ENCODE results near the gene CNTN1.

The CNTN1 gene

DNA sequence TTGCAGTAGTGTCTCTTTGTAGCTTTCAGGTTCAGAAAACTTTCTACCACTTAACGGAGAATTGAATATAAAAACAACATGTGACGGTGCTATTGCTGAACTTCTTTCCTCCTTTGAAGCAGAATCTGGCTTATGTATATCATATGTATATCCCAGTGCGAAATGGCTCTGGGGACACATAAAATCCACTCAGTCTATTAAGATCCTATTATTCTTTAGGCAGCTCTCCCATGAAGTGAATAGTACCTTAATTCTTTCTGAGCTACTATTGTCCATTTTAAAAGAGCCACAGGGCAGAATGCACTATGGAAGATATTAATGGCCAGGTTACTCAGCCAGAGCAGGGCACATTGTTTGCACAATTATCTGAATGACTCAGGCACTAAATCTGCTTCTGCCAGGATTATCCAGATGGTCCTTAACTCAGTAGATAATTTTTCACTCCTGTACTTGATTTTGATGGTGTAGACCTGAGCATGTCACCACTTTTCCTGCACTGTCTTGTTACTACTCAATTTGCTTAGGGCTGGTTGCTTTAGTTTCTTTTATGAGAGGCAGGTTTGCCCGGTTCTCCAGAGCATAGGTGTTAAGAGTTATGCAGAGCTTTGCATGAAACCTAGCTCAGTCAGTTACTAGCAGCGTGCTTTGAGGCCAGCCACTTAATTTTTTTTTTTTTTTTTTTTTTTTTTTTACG, 5.5 kb downstream of the CNTN1 start:
- H3K27me3 ChIP-seq: peaks cover 38% of the 10 kb centered on the region
- H3K27ac ChIP-seq: no peak overlapping the region
- no peaks in the 10 kb centered on the region for H3K9me3 ChIP-seq
- H3K4me1 ChIP-seq (ENCODE audit: control insufficient read depth in 1 of 2, insufficient read depth in 1 of 2, low read depth in 1 of 2, low read length in 1 of 2): no peaks in the 10 kb centered on the region
- H3K36me3 ChIP-seq: no peaks in the 10 kb centered on the region
- TF ChIP-seq CTCF (IDR thresholded peaks at IDR 0.05): no peak
- H3K4me3 ChIP-seq (ENCODE audit: low read depth in 1 of 2, low read length in 1 of 2): no peak overlapping the region

GRCh38 chr12:40701756-40702155, 9.5 kb downstream of the CNTN1 start:
- no peaks in the 10 kb centered on the region for H3K9me3 ChIP-seq
- TF ChIP-seq CTCF (IDR thresholded peaks at IDR 0.05): no peak
- no peak overlapping the region for H3K27ac ChIP-seq
- H3K4me1 ChIP-seq (ENCODE audit: control insufficient read depth in 1 of 2, insufficient read depth in 1 of 2, low read depth in 1 of 2, low read length in 1 of 2): no peaks in the 10 kb centered on the region
- H3K36me3 ChIP-seq: no peaks in the 10 kb centered on the region
- H3K27me3 ChIP-seq: no peaks in the 10 kb centered on the region
- no peak overlapping the region for H3K4me3 ChIP-seq (ENCODE audit: low read depth in 1 of 2, low read length in 1 of 2)

GRCh38 chr12:40711121-40711520, 18.9 kb downstream of the CNTN1 start:
- Histone ChIP-seq H3K4me3 (ENCODE audit: low read depth in 1 of 2, low read length in 1 of 2) (no peak overlapping the region), H3K27me3 (no peaks in the 10 kb centered on the region), H3K9me3 (no peaks in the 10 kb centered on the region), H3K36me3 (no peaks in the 10 kb centered on the region), H3K4me1 (ENCODE audit: control insufficient read depth in 1 of 2, insufficient read depth in 1 of 2, low read depth in 1 of 2, low read length in 1 of 2) (no peaks in the 10 kb centered on the region), H3K27ac (no peak overlapping the region)
- TF ChIP-seq CTCF (IDR thresholded peaks at IDR 0.05): no peak

DNA sequence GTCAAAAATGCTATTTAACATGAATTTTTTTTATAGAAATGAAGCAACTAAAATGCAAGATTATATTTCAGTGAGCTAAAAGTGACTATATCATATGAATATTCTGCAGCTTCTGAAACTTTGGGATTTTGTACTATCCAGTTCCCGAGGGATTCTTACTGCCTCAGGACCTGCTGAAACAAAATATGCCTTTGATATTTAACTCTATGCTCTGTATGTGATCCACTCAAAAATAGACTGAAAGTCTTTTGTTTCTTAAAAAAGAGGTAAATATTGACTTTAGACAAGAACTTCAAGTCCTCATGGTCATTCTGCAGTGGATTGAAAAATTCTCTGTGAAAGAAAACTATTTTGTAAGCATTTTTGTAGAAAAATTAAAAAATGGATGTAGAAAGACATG, 22.4 kb downstream of the CNTN1 start:
- Histone ChIP-seq H3K27ac (no peak overlapping the region), H3K4me3 (ENCODE audit: low read depth in 1 of 2, low read length in 1 of 2) (no peak overlapping the region), H3K27me3 (no peaks in the 10 kb centered on the region), H3K36me3 (no peaks in the 10 kb centered on the region), H3K4me1 (ENCODE audit: control insufficient read depth in 1 of 2, insufficient read depth in 1 of 2, low read depth in 1 of 2, low read length in 1 of 2) (no peaks in the 10 kb centered on the region), H3K9me3 (no peaks in the 10 kb centered on the region)
- no peak for TF ChIP-seq CTCF (IDR thresholded peaks at IDR 0.05)

- no peak for TF ChIP-seq CTCF (IDR thresholded peaks at IDR 0.05)
- Histone ChIP-seq H3K27ac (no peak overlapping the region), H3K27me3 (no peaks in the 10 kb centered on the region), H3K4me3 (ENCODE audit: low read depth in 1 of 2, low read length in 1 of 2) (no peak overlapping the region), H3K9me3 (no peaks in the 10 kb centered on the region), H3K4me1 (ENCODE audit: control insufficient read depth in 1 of 2, insufficient read depth in 1 of 2, low read depth in 1 of 2, low read length in 1 of 2) (no peaks in the 10 kb centered on the region), H3K36me3 (no peaks in the 10 kb centered on the region)
Observed at GRCh38 chr12:40716037-40716436, 23.8 kb downstream of the CNTN1 start.

Data from neutrophil (primary cell).